HG03045 (cell line): ENCODE results near the gene NUTM2A.
"Not testable (repeated sequence)": the region's sequence is repeated elsewhere in the genome, so short reads cannot be mapped to it uniquely, and the experiment has no call there.

Experiments
- ATAC-seq: cut with Tn5 transposase; IDR thresholded peaks from one replicate; pipeline ENCODE4 v1.9.1; 2021; ENCODE audit warnings: mild to moderate bottlenecking, moderate library complexity; ENCODE audit not compliant: unreplicated experiment

Gene NUTM2A

GRCh38 chr10:87225148-87225547 lies at the start of gene NUTM2A:
Gene NUTM2A, plus strand, starts transcription at chr10:87225448. Its CDS starts 383 bp downstream, at chr10:87225831.
- not testable (repeated sequence) for ATAC-seq

- ATAC-seq, result not testable (repeated sequence)
These were observed 47.7 kb upstream of the NUTM2A start for GRCh38 chr10:87177587-87177986.

- ATAC-seq, result not testable (repeated sequence)
These were observed 40.8 kb upstream of the NUTM2A start for GRCh38 chr10:87184421-87184820.

- ATAC-seq, result not testable (repeated sequence)
These were observed 39.2 kb upstream of the NUTM2A start for GRCh38 chr10:87186016-87186415.

GRCh38 chr10:87187573-87187972 lies 37.7 kb upstream of the NUTM2A start:
- not testable (repeated sequence) for ATAC-seq

GRCh38 chr10:87191841-87192240 lies 33.4 kb upstream of the NUTM2A start:
- ATAC-seq, result not testable (repeated sequence)

GRCh38 chr10:87200924-87201323 lies 24.3 kb upstream of the NUTM2A start:
- ATAC-seq, result peak; percentile 41

GRCh38 chr10:87204801-87205200 lies 20.4 kb upstream of the NUTM2A start:
- ATAC-seq, result not testable (repeated sequence)

GRCh38 chr10:87206922-87207321 lies 18.3 kb upstream of the NUTM2A start:
- not testable (repeated sequence) for ATAC-seq

GRCh38 chr10:87210309-87210708 lies 14.9 kb upstream of the NUTM2A start:
- ATAC-seq, result not testable (repeated sequence)

- ATAC-seq, result not testable (repeated sequence)
These were observed 13.4 kb upstream of the NUTM2A start for GRCh38 chr10:87211848-87212247.

- ATAC-seq, result not testable (repeated sequence)
These were observed 12.0 kb upstream of the NUTM2A start for GRCh38 chr10:87213150-87213765.

GRCh38 chr10:87213806-87214205 lies 11.4 kb upstream of the NUTM2A start:
- ATAC-seq, result not testable (repeated sequence)

- not testable (repeated sequence) for ATAC-seq
These were observed 9.1 kb upstream of the NUTM2A start for GRCh38 chr10:87216120-87216519.

- ATAC-seq, result not testable (repeated sequence)
These were observed 5.9 kb upstream of the NUTM2A start for GRCh38 chr10:87219370-87219769.

- ATAC-seq, result not testable (repeated sequence)
These were observed 2.5 kb upstream of the NUTM2A start for GRCh38 chr10:87222789-87223188.

- not testable (repeated sequence) for ATAC-seq
These were observed 3.0 kb downstream of the NUTM2A start for GRCh38 chr10:87228247-87228646.

- ATAC-seq, result not testable (repeated sequence)
These were observed 4.0 kb downstream of the NUTM2A start for GRCh38 chr10:87229211-87229610.

- ATAC-seq, result not testable (repeated sequence)
These were observed 9.6 kb downstream of the NUTM2A start for GRCh38 chr10:87234854-87235253.

GRCh38 chr10:87237244-87237643 lies 12.0 kb downstream of the NUTM2A start:
- not testable (repeated sequence) for ATAC-seq

GRCh38 chr10:87239346-87239808 lies 14.1 kb downstream of the NUTM2A start:
- ATAC-seq, result not testable (repeated sequence)

- ATAC-seq, result not testable (repeated sequence)
These were observed 16.9 kb downstream of the NUTM2A start for GRCh38 chr10:87242192-87242591.

GRCh38 chr10:87247335-87247734 lies 22.1 kb downstream of the NUTM2A start:
- not testable (repeated sequence) for ATAC-seq
